Measurements from ENCODE around the gene CALY.

The CALY gene

GRCh38 chr10:133366130-133366478, 29.4 kb upstream of the CALY start:
- DNase-seq: no peak

- DNase-seq: no peak
Observed at GRCh38 chr10:133365461-133366129, 28.9 kb upstream of the CALY start.

- no peak for DNase-seq
Observed at GRCh38 chr10:133364645-133365431, 28.1 kb upstream of the CALY start.

GRCh38 chr10:133362846-133363245, 26.1 kb upstream of the CALY start:
- no peak for DNase-seq

GRCh38 chr10:133361773-133362441, 25.2 kb upstream of the CALY start:
- no peak for DNase-seq

GRCh38 chr10:133361227-133361626, 24.5 kb upstream of the CALY start:
- no peak for DNase-seq

- DNase-seq: no peak
Observed at GRCh38 chr10:133359972-133360610, 23.4 kb upstream of the CALY start.

- DNase-seq: peak; percentile 10
Observed at GRCh38 chr10:133359554-133359971, 22.9 kb upstream of the CALY start.

GRCh38 chr10:133358925-133359310, 22.2 kb upstream of the CALY start:
- DNase-seq: no peak

GRCh38 chr10:133358162-133358924, 21.6 kb upstream of the CALY start:
- no peak for DNase-seq

GRCh38 chr10:133357285-133358161, 20.8 kb upstream of the CALY start, which contains the start of gene FUOM:
FUOM (minus strand) TSS chr10:133358019; CDS start chr10:133358007, 12 bp downstream.
- peak; percentile 72 for DNase-seq

- DNase-seq: no peak
Observed at GRCh38 chr10:133356549-133357284, 20.0 kb upstream of the CALY start.

- no peak for DNase-seq
Observed at GRCh38 chr10:133355991-133356390, 19.3 kb upstream of the CALY start.

- DNase-seq: no peak
Observed at GRCh38 chr10:133355266-133355665, 18.6 kb upstream of the CALY start.

- no peak for DNase-seq
Observed at GRCh38 chr10:133354672-133355240, 18.1 kb upstream of the CALY start.

GRCh38 chr10:133353988-133354605, 17.4 kb upstream of the CALY start:
- no peak for DNase-seq

GRCh38 chr10:133353202-133353959, 16.7 kb upstream of the CALY start:
- DNase-seq: no peak

GRCh38 chr10:133351408-133352318, 15.0 kb upstream of the CALY start:
- DNase-seq: no peak

All from effector CD8-positive, alpha-beta T cell (primary cell).